Measurements from ENCODE around the gene HYAL2. TPM values are rescaled to one million over a fixed set of nuclear protein-coding genes. Genes with fewer than 3 reads are reported as not detected.

The HYAL2 gene
- polyA plus RNA-seq, 1 donor from 2014 or later: 116 TPM

DNA sequence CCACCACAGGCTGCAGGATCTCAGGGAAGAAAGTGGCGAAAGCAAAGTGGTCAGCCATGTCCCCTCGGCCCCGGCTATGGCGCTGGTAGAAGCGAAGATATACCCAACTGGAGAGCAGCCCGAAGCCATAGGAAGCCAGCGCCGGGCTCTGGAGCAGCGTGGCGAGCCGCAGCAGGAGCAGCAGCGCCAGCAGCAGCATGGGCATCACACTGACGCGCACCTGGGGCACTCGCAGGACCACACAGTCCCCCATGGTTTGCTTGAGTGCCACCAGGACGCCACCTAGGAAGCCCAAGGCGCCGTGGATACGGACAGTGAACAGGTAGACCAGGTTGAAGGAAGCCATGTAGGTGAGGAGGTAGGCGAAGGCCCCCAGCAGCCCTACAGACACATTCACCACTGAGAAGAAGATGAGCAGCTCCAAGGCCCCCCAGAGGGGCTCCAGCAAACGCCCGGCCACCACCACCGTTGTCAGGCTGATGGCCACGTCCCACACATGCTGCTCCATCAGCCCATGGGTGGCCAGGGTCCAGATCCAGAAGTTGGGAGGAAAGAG, 35.9 kb upstream of the HYAL2 start:
- H4K20me1 ChIP-seq (ENCODE audit: insufficient read depth): peaks cover 9% of the 10 kb centered on the region
- peaks cover 38% of the 10 kb centered on the region for H3K79me2 ChIP-seq (replicated peaks; ENCODE audit: insufficient read depth, low read length)
- no peak overlapping the region for H2AFZ ChIP-seq (ENCODE audit: low read depth, low read length)

DNA sequence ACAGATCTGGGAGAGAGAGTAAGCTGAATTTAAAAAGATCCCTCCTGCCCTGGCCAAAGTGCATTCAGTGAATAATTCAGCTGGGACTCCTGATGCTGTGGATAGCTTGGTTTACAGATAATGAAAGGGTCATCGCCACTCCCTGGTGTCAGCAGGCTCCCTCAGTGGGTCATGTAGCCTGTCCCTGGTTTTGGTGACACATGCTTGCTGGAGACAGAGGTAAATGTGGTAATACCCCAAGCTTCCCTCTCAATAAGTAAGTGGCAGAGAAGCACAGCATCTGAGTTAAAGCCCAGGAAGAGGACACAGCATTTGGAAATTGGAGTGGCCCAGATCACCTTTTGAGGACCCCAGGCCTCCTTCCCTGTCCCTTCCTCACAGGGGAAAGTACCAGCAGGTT, 34.9 kb upstream of the HYAL2 start:
- H3K9ac ChIP-seq (ENCODE audit: low read length): peak overlapping the region; percentile 95
- peak overlapping the region; percentile 73 for H3K4me2 ChIP-seq (ENCODE audit: low read length)

More for the DNA sequence above, 35.9 kb upstream of the HYAL2 start:
- peak overlapping the region; percentile 95 for H3K9ac ChIP-seq (ENCODE audit: low read length)
- TF ChIP-seq EP300 (conservative IDR thresholded peaks at IDR 0.05; ENCODE audit: poor library complexity, severe bottlenecking) (no peak), SMC3 (conservative IDR thresholded peaks at IDR 0.05; ENCODE audit: poor library complexity) (no peak), RAD21 (conservative IDR thresholded peaks at IDR 0.05) (no peak), TAF1 (IDR thresholded peaks at IDR 0.05; ENCODE audit: low read depth) (no peak), EZH2 (IDR thresholded peaks at IDR 0.05; ENCODE audit: borderline replicate concordance, insufficient read depth, low read length, poor library complexity, severe bottlenecking) (no peak)
- TF ChIP-seq, protein P1, sequence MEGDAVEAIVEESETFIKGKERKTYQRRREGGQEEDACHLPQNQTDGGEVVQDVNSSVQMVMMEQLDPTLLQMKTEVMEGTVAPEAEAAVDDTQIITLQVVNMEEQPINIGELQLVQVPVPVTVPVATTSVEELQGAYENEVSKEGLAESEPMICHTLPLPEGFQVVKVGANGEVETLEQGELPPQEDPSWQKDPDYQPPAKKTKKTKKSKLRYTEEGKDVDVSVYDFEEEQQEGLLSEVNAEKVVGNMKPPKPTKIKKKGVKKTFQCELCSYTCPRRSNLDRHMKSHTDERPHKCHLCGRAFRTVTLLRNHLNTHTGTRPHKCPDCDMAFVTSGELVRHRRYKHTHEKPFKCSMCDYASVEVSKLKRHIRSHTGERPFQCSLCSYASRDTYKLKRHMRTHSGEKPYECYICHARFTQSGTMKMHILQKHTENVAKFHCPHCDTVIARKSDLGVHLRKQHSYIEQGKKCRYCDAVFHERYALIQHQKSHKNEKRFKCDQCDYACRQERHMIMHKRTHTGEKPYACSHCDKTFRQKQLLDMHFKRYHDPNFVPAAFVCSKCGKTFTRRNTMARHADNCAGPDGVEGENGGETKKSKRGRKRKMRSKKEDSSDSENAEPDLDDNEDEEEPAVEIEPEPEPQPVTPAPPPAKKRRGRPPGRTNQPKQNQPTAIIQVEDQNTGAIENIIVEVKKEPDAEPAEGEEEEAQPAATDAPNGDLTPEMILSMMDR (IDR thresholded peaks at IDR 0.05; ENCODE audit: poor library complexity, severe bottlenecking): no peak
- TF ChIP-seq, protein P2, sequence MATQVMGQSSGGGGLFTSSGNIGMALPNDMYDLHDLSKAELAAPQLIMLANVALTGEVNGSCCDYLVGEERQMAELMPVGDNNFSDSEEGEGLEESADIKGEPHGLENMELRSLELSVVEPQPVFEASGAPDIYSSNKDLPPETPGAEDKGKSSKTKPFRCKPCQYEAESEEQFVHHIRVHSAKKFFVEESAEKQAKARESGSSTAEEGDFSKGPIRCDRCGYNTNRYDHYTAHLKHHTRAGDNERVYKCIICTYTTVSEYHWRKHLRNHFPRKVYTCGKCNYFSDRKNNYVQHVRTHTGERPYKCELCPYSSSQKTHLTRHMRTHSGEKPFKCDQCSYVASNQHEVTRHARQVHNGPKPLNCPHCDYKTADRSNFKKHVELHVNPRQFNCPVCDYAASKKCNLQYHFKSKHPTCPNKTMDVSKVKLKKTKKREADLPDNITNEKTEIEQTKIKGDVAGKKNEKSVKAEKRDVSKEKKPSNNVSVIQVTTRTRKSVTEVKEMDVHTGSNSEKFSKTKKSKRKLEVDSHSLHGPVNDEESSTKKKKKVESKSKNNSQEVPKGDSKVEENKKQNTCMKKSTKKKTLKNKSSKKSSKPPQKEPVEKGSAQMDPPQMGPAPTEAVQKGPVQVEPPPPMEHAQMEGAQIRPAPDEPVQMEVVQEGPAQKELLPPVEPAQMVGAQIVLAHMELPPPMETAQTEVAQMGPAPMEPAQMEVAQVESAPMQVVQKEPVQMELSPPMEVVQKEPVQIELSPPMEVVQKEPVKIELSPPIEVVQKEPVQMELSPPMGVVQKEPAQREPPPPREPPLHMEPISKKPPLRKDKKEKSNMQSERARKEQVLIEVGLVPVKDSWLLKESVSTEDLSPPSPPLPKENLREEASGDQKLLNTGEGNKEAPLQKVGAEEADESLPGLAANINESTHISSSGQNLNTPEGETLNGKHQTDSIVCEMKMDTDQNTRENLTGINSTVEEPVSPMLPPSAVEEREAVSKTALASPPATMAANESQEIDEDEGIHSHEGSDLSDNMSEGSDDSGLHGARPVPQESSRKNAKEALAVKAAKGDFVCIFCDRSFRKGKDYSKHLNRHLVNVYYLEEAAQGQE (IDR thresholded peaks at IDR 0.05; ENCODE audit: borderline replicate concordance): no peak
- H3F3A ChIP-seq (ENCODE audit: insufficient read depth, low read length, poor library complexity, severe bottlenecking): no peaks in the 10 kb centered on the region
- peak overlapping the region; percentile 73 for H3K4me2 ChIP-seq (ENCODE audit: low read length)
- no peaks in the 10 kb centered on the region for H3K36me3 ChIP-seq (ENCODE audit: insufficient read depth, low read length)
- H3K4me3 ChIP-seq (ENCODE audit: low read length): peak overlapping the region; percentile 94
- H3K27me3 ChIP-seq (ENCODE audit: insufficient read depth, low read depth, low read length): no peaks in the 10 kb centered on the region
- H3K9me2 ChIP-seq (ENCODE audit: insufficient read depth, low read length): no peaks in the 10 kb centered on the region
- H3K9me3 ChIP-seq (ENCODE audit: low read length): no peaks in the 10 kb centered on the region
- H3K27ac ChIP-seq (ENCODE audit: low read length): no peak overlapping the region

More for the DNA sequence above, 34.9 kb upstream of the HYAL2 start:
- peaks cover 38% of the 10 kb centered on the region for H3K79me2 ChIP-seq (replicated peaks; ENCODE audit: insufficient read depth, low read length)
- peak overlapping the region; percentile 94 for H3K4me3 ChIP-seq (ENCODE audit: low read length)
- H3K9me2 ChIP-seq (ENCODE audit: insufficient read depth, low read length): no peaks in the 10 kb centered on the region
- H3F3A ChIP-seq (ENCODE audit: insufficient read depth, low read length, poor library complexity, severe bottlenecking): no peaks in the 10 kb centered on the region
- H4K20me1 ChIP-seq (ENCODE audit: insufficient read depth): peaks cover 9% of the 10 kb centered on the region
- H3K27ac ChIP-seq (ENCODE audit: low read length): no peak overlapping the region
- TF ChIP-seq, protein P2 (IDR thresholded peaks at IDR 0.05; ENCODE audit: borderline replicate concordance): no peak
- TF ChIP-seq EZH2 (IDR thresholded peaks at IDR 0.05; ENCODE audit: borderline replicate concordance, insufficient read depth, low read length, poor library complexity, severe bottlenecking) (no peak), RAD21 (conservative IDR thresholded peaks at IDR 0.05) (no peak), EP300 (conservative IDR thresholded peaks at IDR 0.05; ENCODE audit: poor library complexity, severe bottlenecking) (no peak), POLR2AphosphoS5 (IDR thresholded peaks at IDR 0.05) (no peak), SMC3 (conservative IDR thresholded peaks at IDR 0.05; ENCODE audit: poor library complexity) (no peak), TAF1 (IDR thresholded peaks at IDR 0.05; ENCODE audit: low read depth) (no peak), MXI1 (conservative IDR thresholded peaks at IDR 0.05; ENCODE audit: poor library complexity, severe bottlenecking) (no peak)
- TF ChIP-seq, protein P1 (IDR thresholded peaks at IDR 0.05; ENCODE audit: poor library complexity, severe bottlenecking): no peak
- H2AFZ ChIP-seq (ENCODE audit: low read depth, low read length): no peak overlapping the region
- H3K27me3 ChIP-seq (ENCODE audit: insufficient read depth, low read depth, low read length): no peaks in the 10 kb centered on the region
- H3K9me3 ChIP-seq (ENCODE audit: low read length): no peaks in the 10 kb centered on the region
- H3K36me3 ChIP-seq (ENCODE audit: insufficient read depth, low read length): no peaks in the 10 kb centered on the region

Data from neural cell (in vitro differentiated cells).